Spinal cord (tissue), 10 donors: Measurements from ENCODE around the gene BOC. TPM values are rescaled to one million over a fixed set of nuclear protein-coding genes. Genes with fewer than 3 reads are reported as not detected.

Experiments used
- DNase-seq, 6 donors: peaks; one replicate each; pipeline versions ENCODE4 v3.0.0 to v3.0.0-alpha.2; 2013 to 2015; ENCODE audit warnings: low spot score in 6 of 6, low read depth in 4 of 6
- H3K27ac ChIP-seq: one replicate; pipeline ENCODE4 v1.5.1; 2013; ENCODE audit warnings: low read depth, low read length, control low read depth
- H3K27me3 ChIP-seq: one replicate; pipeline ENCODE4 v1.6.1; 2013; ENCODE audit warnings: low read length; ENCODE audit not compliant: control insufficient read depth, insufficient read depth
- H3K36me3 ChIP-seq: one replicate; pipeline ENCODE4 v1.6.1; 2013; ENCODE audit warnings: low read length; ENCODE audit not compliant: control insufficient read depth, insufficient read depth
- H3K4me1 ChIP-seq: one replicate; pipeline ENCODE4 v1.6.1; 2013; ENCODE audit warnings: low read length; ENCODE audit not compliant: control insufficient read depth, insufficient read depth
- H3K4me3 ChIP-seq: one replicate; pipeline ENCODE4 v1.5.1; 2013; ENCODE audit warnings: low read depth, low read length, control low read depth
- H3K9me3 ChIP-seq: one replicate; pipeline ENCODE4 v1.6.1; 2013; ENCODE audit warnings: low read length; ENCODE audit not compliant: control insufficient read depth, insufficient read depth
- WGBS: methylation state at CpG from one replicate; pipeline ENCODE4 v1.1.5; 2013; ENCODE audit warnings: missing lambda C conversion rate; ENCODE audit not compliant: insufficient coverage; 5-methylcytosine and 5-hydroxymethylcytosine counted together
- polyA plus RNA-seq, 2 donors: library from polyadenylated mRNA; unstranded; fragments of 120-200 nt; gene quantifications; one replicate each; pipeline ENCODE4 v1.2.1, GENCODE V29; 2013; ENCODE audit not compliant: insufficient read length in 2 of 2
- total RNA-seq, 2 donors: library from RNA; depleted of rRNA in 1 of 2; stranded (reverse); fragments of 120-200 nt in 1 of 2; fragments of >200 nt in 1 of 2; gene quantifications; one replicate each; pipeline versions ENCODE4 v1.2.3 to v1.2.4, GENCODE V29; 2013 to 2014
- donor health status: healthy.

BOC gene
- total and polyA plus RNA-seq, 4 donors: 37.7 to 57.0 (median 47.3) TPM

DNA sequence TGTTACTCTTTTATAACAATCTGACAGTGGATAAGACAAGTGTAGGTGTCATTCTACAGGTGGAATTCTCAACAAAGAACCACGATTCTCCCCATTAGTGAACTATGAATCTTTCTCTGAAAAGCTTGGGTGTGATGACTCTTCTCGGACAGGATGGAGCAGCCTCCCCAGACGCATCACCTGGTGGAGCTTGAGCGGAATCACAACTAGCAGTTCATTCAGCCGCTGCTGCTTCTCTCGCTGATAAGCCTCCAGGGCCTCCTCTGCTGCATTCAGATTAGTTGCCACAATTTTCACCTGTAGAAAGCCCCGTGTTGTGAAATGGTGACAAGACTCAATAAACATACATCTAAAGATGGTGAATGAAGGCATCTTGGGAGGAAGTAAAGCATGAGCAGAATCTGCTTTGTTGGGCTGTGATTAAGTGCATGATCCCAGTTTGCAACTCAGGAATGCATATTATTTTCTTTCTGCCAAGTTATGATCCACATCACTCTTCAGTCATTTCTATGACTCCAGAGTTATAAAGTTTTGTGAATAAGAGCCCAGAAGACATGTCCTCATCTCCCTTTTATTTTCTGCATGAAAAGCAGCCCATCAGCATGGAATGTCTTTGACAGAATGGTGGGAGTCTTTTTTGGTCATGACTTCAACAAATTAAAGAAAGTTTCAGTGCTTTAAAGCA, 93.6 kb downstream of the BOC start:
- H3K27ac ChIP-seq: no peak overlapping the region
- no peaks in the 10 kb centered on the region for H3K27me3 ChIP-seq
- no peaks in the 10 kb centered on the region for H3K4me1 ChIP-seq
- no peaks in the 10 kb centered on the region for H3K9me3 ChIP-seq
- H3K4me3 ChIP-seq: no peak overlapping the region
- no peaks in the 10 kb centered on the region for H3K36me3 ChIP-seq
- DNase-seq: no peak
- WGBS: 87% methylated on average over 5 of the region's 7 CpGs

DNA sequence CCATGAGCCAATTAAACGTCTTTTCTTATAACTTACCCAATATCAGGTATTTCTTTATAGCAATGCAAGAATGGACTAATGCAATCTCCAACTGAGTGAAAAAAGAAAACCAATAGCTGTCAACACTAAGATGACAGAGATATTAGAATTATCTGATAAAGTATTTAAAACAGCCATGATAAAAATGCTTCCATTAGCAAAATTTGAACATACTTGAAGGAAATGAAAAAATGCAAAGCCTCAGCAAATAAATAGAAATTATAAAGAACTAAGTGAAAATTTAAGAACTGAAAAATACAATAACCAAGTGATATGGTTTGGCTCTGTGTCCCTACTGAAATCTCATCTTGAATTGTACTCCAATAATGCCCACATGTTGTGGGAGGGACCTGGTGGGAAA, 99.6 kb downstream of the BOC start:
- H3K36me3 ChIP-seq: no peaks in the 10 kb centered on the region
- no peaks in the 10 kb centered on the region for H3K27me3 ChIP-seq
- no CpG with 5 or more reads among the region's 1 CpG for WGBS
- no peak for DNase-seq
- no peaks in the 10 kb centered on the region for H3K9me3 ChIP-seq
- no peak overlapping the region for H3K4me3 ChIP-seq
- no peaks in the 10 kb centered on the region for H3K4me1 ChIP-seq
- H3K27ac ChIP-seq: no peak overlapping the region

DNA sequence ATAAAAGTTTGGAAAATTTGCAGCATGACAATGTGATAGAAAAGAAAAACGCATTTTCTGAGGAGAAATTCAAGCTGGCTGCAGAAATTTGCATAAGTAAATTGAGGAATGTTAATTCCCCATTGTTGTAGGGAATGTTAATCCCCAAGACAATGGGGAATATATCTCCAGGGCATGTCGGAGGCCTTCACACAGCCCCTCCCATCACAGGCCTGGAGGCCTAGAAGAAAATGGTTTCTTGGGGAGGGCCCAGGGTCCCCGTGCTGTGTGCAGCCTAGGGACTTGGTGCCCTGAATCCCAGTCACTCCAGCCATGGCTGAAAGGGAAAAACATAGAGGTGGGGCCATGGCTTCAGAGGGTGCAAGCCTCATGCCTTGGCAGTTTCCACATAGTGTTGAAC, 101.1 kb downstream of the BOC start:
- no peak for DNase-seq
- no peaks in the 10 kb centered on the region for H3K4me1 ChIP-seq
- no peak overlapping the region for H3K27ac ChIP-seq
- H3K9me3 ChIP-seq: no peaks in the 10 kb centered on the region
- peaks cover 3% of the 10 kb centered on the region for H3K36me3 ChIP-seq
- H3K4me3 ChIP-seq: no peak overlapping the region
- no peaks in the 10 kb centered on the region for H3K27me3 ChIP-seq
- 100% methylated on average over 1 of the region's 3 CpGs for WGBS

DNA sequence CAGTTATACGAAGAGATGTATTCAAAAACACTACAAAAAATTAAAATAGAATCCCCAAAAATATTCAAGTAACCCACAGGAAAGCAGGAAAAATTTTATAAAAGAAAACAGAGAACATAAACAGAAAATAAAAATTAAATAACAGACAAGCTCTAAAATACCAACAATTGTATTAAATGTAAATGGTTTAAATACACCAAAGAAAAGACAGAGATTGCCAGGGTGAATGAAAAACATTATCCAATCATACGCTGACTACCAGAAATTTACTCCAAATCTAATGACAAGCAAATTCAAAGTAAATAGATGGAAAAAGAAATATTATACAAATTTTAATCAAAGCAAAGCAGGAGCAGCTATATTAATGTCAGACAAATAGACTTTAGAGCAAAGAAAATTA, 103.6 kb downstream of the BOC start:
- no CpG with 5 or more reads among the region's 2 CpGs for WGBS
- no peak for DNase-seq
- Histone ChIP-seq H3K36me3 (peaks cover 7% of the 10 kb centered on the region), H3K4me1 (no peaks in the 10 kb centered on the region), H3K27me3 (no peaks in the 10 kb centered on the region), H3K4me3 (no peak overlapping the region), H3K9me3 (no peaks in the 10 kb centered on the region), H3K27ac (no peak overlapping the region)

DNA sequence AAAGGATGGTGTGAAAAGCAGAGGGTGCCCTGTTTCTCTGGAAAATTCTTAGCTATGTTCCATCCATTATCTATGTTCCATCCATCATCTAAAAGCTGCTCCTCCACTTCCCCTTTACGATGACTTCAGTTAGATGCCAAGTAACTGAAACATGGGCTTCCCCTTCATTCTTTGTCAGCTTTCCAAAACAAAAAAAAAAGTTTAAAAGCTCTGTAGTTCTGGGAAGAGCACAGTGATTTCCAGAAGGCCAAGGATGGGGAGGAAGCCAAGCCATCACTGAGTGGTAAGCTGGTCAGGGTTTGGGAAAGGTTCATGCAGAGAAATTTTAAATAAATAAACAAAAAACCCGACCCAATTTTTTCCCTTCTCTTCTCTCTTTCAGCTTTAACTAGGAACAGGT, 118.4 kb downstream of the BOC start:
- H3K9me3 ChIP-seq: no peaks in the 10 kb centered on the region
- 71% methylated on average over 1 of the region's 2 CpGs for WGBS
- no peak overlapping the region for H3K27ac ChIP-seq
- no peaks in the 10 kb centered on the region for H3K27me3 ChIP-seq
- no peak overlapping the region for H3K4me3 ChIP-seq
- no peak for DNase-seq
- H3K36me3 ChIP-seq: no peaks in the 10 kb centered on the region
- H3K4me1 ChIP-seq: no peaks in the 10 kb centered on the region

DNA sequence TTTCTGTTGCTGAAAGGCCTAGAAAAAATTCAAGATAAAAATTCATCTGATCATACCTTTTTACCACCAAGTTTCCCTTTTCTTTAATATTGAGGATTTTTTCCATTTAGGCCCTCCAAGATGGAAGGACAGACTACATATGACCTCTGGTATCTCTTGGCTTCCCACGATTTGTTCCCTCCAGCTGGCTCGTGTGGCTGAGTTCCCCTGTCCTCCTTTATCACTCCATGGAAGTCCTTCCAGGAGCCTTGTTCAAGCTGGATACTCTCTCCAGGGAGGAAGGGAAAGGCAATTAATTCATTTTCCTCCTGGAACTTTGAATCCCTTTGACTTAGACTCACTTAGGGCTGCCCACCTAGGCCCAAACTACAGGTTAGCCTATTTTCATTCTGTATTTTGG, 119.4 kb downstream of the BOC start:
- WGBS: 100% methylated on average over 2 of the region's 2 CpGs
- Histone ChIP-seq H3K27ac (no peak overlapping the region), H3K4me3 (no peak overlapping the region), H3K9me3 (no peaks in the 10 kb centered on the region), H3K27me3 (no peaks in the 10 kb centered on the region), H3K4me1 (no peaks in the 10 kb centered on the region), H3K36me3 (no peaks in the 10 kb centered on the region)
- DNase-seq: no peak

DNA sequence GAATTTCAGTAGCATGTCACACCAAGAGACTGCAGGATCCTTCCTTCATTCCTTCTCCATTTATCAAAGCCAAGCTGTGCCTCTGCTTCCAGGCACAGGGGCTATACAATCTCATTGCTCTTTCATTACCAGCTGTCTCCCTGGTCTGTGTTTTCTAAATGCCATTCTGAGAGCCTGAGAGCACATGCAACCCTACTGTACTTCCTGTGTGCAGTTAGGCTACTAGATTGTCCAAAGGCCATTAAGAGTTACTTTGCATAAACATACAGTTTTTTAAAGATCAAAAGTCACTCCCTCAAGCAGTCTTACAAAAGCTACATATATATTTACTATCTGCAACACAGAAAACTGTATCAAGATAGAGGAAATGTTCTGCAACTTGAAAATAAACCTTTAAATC, 119.8 kb downstream of the BOC start:
- DNase-seq: no peak
- Histone ChIP-seq H3K27me3 (no peaks in the 10 kb centered on the region), H3K9me3 (no peaks in the 10 kb centered on the region), H3K27ac (no peak overlapping the region), H3K4me3 (no peak overlapping the region), H3K4me1 (no peaks in the 10 kb centered on the region), H3K36me3 (no peaks in the 10 kb centered on the region)

Other genes with a start within 250 kb of the BOC start
- 1 to 10 TPM; 2.7 to 3.3 TPM for gene CD200R1, start 236.5 kb upstream of the BOC start, total RNA-seq
- under 1 TPM; 0.35 to 0.68 TPM for gene CD200R1, start 236.5 kb upstream of the BOC start, polyA plus RNA-seq
- 10 to 100 TPM; 18.5 to 26.9 TPM for gene GTPBP8, start 220.6 kb upstream of the BOC start, total RNA-seq
- gene GTPBP8, start 220.6 kb upstream of the BOC start, polyA plus RNA-seq: 10 to 100 TPM; 13.3 to 16.4 TPM
- gene CFAP44, start 229.9 kb downstream of the BOC start, total RNA-seq: 10 to 100 TPM; 23.9 to 33.1 TPM
- gene CFAP44, start 229.9 kb downstream of the BOC start, polyA plus RNA-seq: 10 to 100 TPM; 20.0 to 22.2 TPM